Stomach (tissue), 4 donors: ENCODE results near the gene C21orf58.

ENCODE experiments used
- CTCF ChIP-seq, 7 experiments: fragments of 450-650 bp in 4 of 7; fragments of 200-600 bp in 3 of 7; sonication (generic) in 3 of 7; IDR thresholded peaks; one replicate each; pipeline ENCODE4 v1.5.1; 2016 to 2019; ENCODE audit warnings: antibody characterized with exemption in 7 of 7, control low read depth in 2 of 7, mild to moderate bottlenecking in 1 of 7
- EP300 ChIP-seq: sonication (generic); formaldehyde crosslinking; IDR thresholded peaks from one replicate; pipeline ENCODE4 v1.6.1; 2017; ENCODE audit warnings: antibody characterized with exemption
- POLR2A ChIP-seq, 4 donors: fragments of 450-650 bp; IDR thresholded peaks; one replicate each; pipeline ENCODE4 v1.6.1; 2016; ENCODE audit warnings: antibody characterized with exemption in 4 of 4, control low read depth in 2 of 4, mild to moderate bottlenecking in 1 of 4, moderate library complexity in 1 of 4

GRCh38 chr21:46346296-46347202 lies 22.9 kb upstream of the C21orf58 start:
- TF ChIP-seq CTCF (IDR thresholded peaks at IDR 0.05) = no peak
- TF ChIP-seq EP300 = no peak
- TF ChIP-seq POLR2A (IDR thresholded peaks at IDR 0.05) = no peak
